Fibroblast of villous mesenchyme (primary cell): ENCODE data around the gene LRG1. TPM values are rescaled to one million over a fixed set of nuclear protein-coding genes. Genes with fewer than 3 reads are reported as not detected.

Source experiments
- DNase-seq: peaks from one replicate; pipeline ENCODE4 v3.0.0-alpha.2; 2010; ENCODE audit warnings: low read depth
- H3K4me3 ChIP-seq: 2 replicates; pipeline ENCODE4 v1.5.1; 2011; ENCODE audit warnings: low read depth, mild to moderate bottlenecking, low read length
- total RNA-seq: library from RNA; depleted of rRNA; stranded (reverse); fragments of >200 nt; gene quantifications from 2 replicates; pipeline ENCODE4 v1.2.3, GENCODE V29; 2012
- TF ChIP-seq, protein P1 (sequence below): IDR thresholded peaks from 2 replicates; pipeline ENCODE4 v1.5.1; 2012; ENCODE audit warnings: low read depth, mild to moderate bottlenecking, low read length; ENCODE audit not compliant: insufficient read depth

Gene LRG1
- total RNA-seq, 1 donor: not detected

DNA sequence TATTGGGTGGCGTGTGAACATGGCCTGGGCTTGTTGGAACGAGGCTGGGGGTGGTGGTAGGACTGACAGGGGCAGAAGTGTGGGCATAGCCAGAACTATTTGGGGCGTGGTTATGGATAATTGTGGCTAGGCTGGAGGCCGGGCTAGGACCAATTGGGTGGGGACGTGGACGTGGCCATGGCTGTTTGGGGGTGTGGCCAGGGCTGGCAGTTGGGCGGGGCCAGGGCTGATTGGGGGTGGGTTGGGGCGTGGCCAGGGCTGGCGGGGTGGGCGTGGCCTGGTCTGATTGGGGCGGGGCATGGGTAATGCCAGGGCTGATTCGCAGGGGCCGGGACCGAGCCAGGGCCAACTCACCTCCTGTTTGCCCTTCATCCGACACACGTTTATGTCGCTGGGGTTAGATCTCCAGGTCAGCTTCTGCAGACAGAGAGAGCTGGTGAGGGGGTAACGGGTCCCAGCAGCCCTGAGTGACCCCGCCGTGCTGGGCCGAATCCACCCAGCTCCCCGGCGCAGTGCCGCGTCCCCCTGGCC, 16.8 kb upstream of the LRG1 start:
- TF ChIP-seq, protein P1, sequence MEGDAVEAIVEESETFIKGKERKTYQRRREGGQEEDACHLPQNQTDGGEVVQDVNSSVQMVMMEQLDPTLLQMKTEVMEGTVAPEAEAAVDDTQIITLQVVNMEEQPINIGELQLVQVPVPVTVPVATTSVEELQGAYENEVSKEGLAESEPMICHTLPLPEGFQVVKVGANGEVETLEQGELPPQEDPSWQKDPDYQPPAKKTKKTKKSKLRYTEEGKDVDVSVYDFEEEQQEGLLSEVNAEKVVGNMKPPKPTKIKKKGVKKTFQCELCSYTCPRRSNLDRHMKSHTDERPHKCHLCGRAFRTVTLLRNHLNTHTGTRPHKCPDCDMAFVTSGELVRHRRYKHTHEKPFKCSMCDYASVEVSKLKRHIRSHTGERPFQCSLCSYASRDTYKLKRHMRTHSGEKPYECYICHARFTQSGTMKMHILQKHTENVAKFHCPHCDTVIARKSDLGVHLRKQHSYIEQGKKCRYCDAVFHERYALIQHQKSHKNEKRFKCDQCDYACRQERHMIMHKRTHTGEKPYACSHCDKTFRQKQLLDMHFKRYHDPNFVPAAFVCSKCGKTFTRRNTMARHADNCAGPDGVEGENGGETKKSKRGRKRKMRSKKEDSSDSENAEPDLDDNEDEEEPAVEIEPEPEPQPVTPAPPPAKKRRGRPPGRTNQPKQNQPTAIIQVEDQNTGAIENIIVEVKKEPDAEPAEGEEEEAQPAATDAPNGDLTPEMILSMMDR: no peak
- H3K4me3 ChIP-seq: no peak overlapping the region
- DNase-seq: peak; percentile 49

DNA sequence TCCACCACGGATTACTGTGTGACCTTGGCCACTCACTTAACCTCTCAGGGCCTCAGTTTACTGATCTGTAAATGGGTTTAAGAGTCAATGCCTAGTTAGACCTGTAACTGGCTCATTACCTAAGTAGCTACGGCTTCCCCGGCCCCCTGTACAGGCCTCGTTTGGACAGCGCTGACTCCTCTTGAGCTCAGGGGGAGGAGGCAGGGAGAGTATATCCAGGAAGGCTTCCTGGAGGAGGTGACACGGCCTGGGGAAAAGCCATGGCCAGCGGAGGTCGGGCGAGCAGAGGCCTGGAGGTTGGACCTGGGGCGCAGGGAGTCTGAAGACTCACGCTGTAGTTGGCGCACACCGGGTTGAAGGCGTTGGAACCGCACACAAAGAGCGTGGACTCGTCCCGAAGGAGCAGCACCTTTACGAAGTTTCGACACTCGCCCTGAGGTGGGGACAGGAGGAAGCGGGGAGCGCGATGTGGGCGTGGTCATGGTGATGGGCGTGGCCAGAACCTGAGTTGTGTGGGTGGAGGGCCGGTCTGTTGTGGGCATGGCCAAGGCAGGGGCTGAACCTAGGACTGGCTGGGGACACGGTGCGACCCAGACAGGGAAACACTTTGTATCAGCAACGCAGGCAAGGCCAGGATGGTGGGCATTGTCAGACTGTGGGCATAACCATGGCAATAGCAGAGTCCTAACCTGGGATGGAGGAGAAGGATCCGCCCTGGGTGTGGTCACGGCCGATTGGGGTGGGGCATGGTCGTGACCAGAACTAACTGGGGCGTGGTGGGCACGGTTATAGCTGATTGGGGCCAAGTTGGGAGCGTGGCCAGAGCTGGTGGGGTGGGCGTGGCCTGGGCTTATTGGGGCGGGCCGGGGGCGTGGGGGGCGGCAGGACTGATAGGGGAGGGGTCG, 16.1 kb upstream of the LRG1 start:
- TF ChIP-seq, protein P1: no peak
- no peak for DNase-seq
- H3K4me3 ChIP-seq: no peak overlapping the region

DNA sequence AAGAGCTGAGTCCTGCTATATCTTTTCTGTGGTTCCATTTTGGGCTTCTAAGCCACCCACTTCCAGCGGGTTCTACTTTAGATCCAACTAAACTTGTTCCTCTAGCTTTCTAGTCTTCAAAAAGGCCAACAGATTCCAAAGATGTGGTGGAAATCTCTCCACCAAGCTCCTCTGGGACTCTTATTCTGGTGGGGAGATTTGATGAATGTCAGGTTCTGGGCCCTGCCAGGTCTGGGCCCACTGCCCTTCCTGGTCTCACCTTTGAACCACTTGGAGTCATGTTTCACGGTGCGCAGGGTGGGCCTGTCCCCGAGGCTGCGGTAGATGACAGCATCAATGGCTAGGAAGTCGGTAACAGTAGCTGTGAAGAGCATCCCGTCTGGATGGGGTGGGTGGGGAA, 14.9 kb upstream of the LRG1 start:
- H3K4me3 ChIP-seq: no peak overlapping the region
- no peak for DNase-seq
- TF ChIP-seq, protein P1: no peak

DNA sequence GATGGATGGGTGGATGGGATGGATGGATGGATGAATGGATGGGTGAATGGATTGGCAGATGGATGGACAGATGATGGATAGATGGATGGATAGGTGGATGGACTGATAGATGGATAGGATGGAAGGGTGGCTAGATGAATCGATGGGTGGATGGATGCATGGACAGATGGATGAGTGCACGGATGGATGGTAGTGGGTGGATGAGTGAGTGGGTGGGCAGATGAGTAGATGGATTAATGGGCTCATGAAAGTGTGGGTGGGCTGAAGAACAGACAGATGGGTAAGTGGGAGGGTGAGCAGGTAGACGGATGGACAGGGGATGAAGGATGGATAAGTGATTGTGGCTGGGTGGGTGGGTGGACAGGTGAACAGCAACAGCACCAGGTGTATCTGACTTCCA, 13.9 kb upstream of the LRG1 start:
- DNase-seq: no peak
- no peak overlapping the region for H3K4me3 ChIP-seq
- TF ChIP-seq, protein P1: no peak

DNA sequence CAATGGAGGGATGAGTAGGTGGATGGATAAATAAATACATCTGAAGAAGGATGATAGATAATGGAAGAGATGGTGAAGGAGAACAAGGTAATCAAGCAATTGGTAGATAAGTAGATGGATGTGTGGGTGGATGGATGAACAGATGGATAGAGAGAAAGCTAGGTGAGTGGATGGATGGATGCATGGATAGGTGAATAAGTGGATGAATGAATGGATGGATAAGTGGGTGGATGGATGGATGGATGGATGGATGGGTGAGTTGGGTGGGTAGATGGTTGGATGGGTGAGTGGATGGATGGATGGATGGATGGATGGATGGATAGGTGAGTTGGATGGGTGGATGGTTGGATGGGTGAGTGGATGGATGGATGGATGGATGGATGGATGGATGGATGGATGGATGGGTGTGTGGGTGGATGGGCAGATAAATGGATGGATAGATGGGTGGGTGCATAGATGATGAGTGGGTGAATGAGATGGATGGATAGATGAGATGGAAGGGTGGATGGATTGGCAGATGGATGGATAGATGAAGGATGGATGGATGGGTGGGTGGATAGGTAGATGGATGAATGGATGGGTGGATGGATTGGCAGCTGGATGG, 13.4 kb upstream of the LRG1 start:
- no peak for DNase-seq
- TF ChIP-seq, protein P1: no peak

DNA sequence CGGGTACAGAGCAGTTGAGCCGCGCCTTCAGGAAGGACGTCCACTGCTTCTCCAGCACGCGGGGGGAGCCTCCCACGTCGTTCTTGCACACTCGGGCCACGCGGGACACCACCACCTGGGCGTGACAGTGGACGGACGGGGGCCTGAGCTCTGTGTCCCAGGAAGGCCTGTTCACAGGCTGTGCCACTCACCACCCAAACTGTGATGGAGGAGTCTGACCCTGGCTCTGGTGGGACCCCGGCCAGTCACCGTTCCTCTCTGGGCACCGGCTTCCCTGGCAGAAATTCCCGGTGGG, 12.6 kb upstream of the LRG1 start:
- DNase-seq: no peak
- TF ChIP-seq, protein P1: no peak
- H3K4me3 ChIP-seq: no peak overlapping the region

More for the DNA sequence above, 13.4 kb upstream of the LRG1 start:
- no peak overlapping the region for H3K4me3 ChIP-seq
